Parathyroid adenoma (tissue), 2 donors: ENCODE results near the gene NARS2.

Experiments used
- H2AFZ ChIP-seq: fragments of 300-600 bp; sonication (generic); one replicate; pipeline ENCODE4 v1.7.0; 2017; ENCODE audit warnings: antibody characterized with exemption, mild to moderate bottlenecking
- H3K27ac ChIP-seq: fragments of 300-600 bp; sonication (generic); one replicate; pipeline ENCODE4 v1.7.0; 2017
- H3K27me3 ChIP-seq: fragments of 300-600 bp; sonication (generic); one replicate; pipeline ENCODE4 v1.7.0; 2017; ENCODE audit warnings: low read length; ENCODE audit not compliant: control insufficient read depth, insufficient read depth
- H3K36me3 ChIP-seq: fragments of 300-600 bp; sonication (generic); one replicate; pipeline ENCODE4 v1.7.0; 2017; ENCODE audit warnings: low read length; ENCODE audit not compliant: control insufficient read depth, insufficient read depth
- H3K4me1 ChIP-seq: fragments of 300-600 bp; sonication (generic); one replicate; pipeline ENCODE4 v1.7.0; 2017; ENCODE audit warnings: control low read depth
- H3K4me2 ChIP-seq: fragments of 300-600 bp; sonication (generic); one replicate; pipeline ENCODE4 v1.7.0; 2017; ENCODE audit warnings: low read length
- H3K4me3 ChIP-seq: fragments of 300-600 bp; sonication (generic); one replicate; pipeline ENCODE4 v1.7.0; 2017; ENCODE audit warnings: low read depth, low read length
- H3K79me2 ChIP-seq: fragments of 300-600 bp; sonication (generic); one replicate; pipeline ENCODE4 v1.7.0; 2017; ENCODE audit warnings: control low read depth
- H3K9ac ChIP-seq: fragments of 300-600 bp; sonication (generic); one replicate; pipeline ENCODE4 v1.7.0; 2017; ENCODE audit warnings: mild to moderate bottlenecking
- H3K9me3 ChIP-seq: fragments of 300-600 bp; sonication (generic); one replicate; pipeline ENCODE4 v1.7.0; 2017; ENCODE audit warnings: low read length; ENCODE audit not compliant: control insufficient read depth
- CTCF ChIP-seq: fragments of 300-600 bp; sonication (generic); IDR thresholded peaks from one replicate; pipeline ENCODE4 v1.7.0; 2017; ENCODE audit warnings: antibody characterized with exemption, mild to moderate bottlenecking
- donor health status: primary hyperparathyroidism.

NARS2 gene

GRCh38 chr11:78476066-78476465 is 98.6 kb downstream of the NARS2 start:
- Histone ChIP-seq H3K27ac (no peak overlapping the region), H3K9ac (no peak overlapping the region), H2AFZ (no peak overlapping the region), H3K9me3 (no peaks in the 10 kb centered on the region), H3K27me3 (no peaks in the 10 kb centered on the region), H3K4me2 (no peak overlapping the region), H3K36me3 (no peaks in the 10 kb centered on the region), H3K4me3 (no peak overlapping the region), H3K79me2 (no peaks in the 10 kb centered on the region), H3K4me1 (no peaks in the 10 kb centered on the region)
- TF ChIP-seq CTCF: no peak

DNA sequence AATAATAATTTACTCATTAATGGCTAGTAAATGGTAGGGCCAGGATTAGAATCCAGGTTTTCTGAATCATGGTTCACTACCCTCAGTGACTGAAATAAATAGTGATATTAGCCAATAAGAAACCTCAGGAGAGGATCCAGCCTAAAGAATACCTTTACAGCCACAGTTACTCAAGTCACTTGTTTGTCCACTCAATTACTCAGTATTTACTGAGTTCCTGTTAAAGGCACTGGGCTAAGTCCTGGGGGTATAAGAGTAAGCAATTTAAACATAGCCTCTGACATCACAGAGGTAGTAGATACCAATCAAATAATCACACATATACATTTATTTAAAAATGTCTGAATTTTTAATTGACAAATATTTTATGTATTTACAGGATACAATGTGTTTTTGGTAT is 100.2 kb downstream of the NARS2 start:
- no peak overlapping the region for H3K4me3 ChIP-seq
- no peaks in the 10 kb centered on the region for H3K36me3 ChIP-seq
- H3K27me3 ChIP-seq: no peaks in the 10 kb centered on the region
- no peaks in the 10 kb centered on the region for H3K9me3 ChIP-seq
- H3K9ac ChIP-seq: no peak overlapping the region
- no peak overlapping the region for H3K27ac ChIP-seq
- no peaks in the 10 kb centered on the region for H3K79me2 ChIP-seq
- no peaks in the 10 kb centered on the region for H3K4me1 ChIP-seq
- no peak for TF ChIP-seq CTCF
- no peak overlapping the region for H3K4me2 ChIP-seq
- H2AFZ ChIP-seq: no peak overlapping the region

GRCh38 chr11:78472905-78473304 is 101.8 kb downstream of the NARS2 start:
- TF ChIP-seq CTCF: no peak
- no peaks in the 10 kb centered on the region for H3K36me3 ChIP-seq
- no peak overlapping the region for H3K9ac ChIP-seq
- no peaks in the 10 kb centered on the region for H3K4me1 ChIP-seq
- H3K4me2 ChIP-seq: no peak overlapping the region
- no peak overlapping the region for H3K4me3 ChIP-seq
- no peaks in the 10 kb centered on the region for H3K79me2 ChIP-seq
- H3K27me3 ChIP-seq: no peaks in the 10 kb centered on the region
- no peak overlapping the region for H3K27ac ChIP-seq
- H2AFZ ChIP-seq: no peak overlapping the region
- H3K9me3 ChIP-seq: no peaks in the 10 kb centered on the region

DNA sequence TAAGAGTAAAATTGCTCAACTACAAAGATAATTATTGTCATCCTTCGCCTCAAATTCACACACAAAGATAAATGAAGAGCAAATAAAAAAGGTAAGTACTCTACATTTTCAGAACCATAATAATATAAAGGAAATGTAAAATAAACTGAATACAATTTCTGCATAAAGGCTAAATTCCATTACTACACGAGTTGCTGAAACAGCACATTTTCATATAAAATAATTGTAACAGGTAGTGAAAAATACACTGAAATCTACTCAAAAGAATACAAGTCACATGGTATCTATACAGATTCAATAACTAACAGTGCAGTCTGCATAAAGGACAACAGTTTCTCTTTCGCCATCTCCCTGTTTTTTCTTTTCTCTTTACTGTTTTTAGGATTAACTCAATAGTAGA is 102.3 kb downstream of the NARS2 start:
- H3K9ac ChIP-seq: no peak overlapping the region
- no peaks in the 10 kb centered on the region for H3K9me3 ChIP-seq
- H3K79me2 ChIP-seq: no peaks in the 10 kb centered on the region
- no peak for TF ChIP-seq CTCF
- H3K36me3 ChIP-seq: no peaks in the 10 kb centered on the region
- no peak overlapping the region for H3K4me2 ChIP-seq
- no peaks in the 10 kb centered on the region for H3K27me3 ChIP-seq
- H3K4me3 ChIP-seq: no peak overlapping the region
- no peak overlapping the region for H3K27ac ChIP-seq
- no peaks in the 10 kb centered on the region for H3K4me1 ChIP-seq
- no peak overlapping the region for H2AFZ ChIP-seq

DNA sequence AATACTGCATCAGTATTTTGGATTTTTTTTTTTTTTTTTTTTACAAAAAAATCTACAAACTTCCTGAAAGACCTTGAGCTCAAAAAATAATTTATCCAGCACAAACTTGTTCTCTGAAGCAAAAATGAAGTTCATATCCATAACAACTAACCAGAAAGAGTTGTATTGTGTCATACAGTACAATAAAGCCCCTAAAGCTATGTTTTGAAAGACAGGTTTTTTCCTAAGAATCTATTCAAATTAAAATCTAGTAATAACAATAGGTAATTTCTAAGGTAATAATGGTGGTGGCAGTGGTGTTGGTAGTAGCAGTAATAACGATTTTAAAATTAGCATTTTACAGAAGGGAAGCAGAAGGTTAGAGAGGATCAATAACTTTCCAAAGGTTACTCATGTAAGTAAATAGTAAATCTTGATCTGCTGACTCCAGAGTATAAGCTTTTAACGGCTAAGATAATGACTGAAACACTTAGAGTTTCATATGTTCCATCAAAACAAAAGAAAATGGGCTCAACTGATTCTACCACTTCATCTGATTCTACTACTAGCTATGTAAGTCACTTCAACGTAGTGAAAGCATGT is 103.7 kb downstream of the NARS2 start:
- TF ChIP-seq CTCF: no peak
- no peaks in the 10 kb centered on the region for H3K27me3 ChIP-seq

More for the DNA sequence above, 103.7 kb downstream of the NARS2 start:
- Histone ChIP-seq H3K27ac (no peak overlapping the region), H3K79me2 (no peaks in the 10 kb centered on the region), H3K9me3 (no peaks in the 10 kb centered on the region), H3K4me2 (no peak overlapping the region), H2AFZ (no peak overlapping the region), H3K4me3 (no peak overlapping the region), H3K9ac (no peak overlapping the region), H3K4me1 (no peaks in the 10 kb centered on the region), H3K36me3 (no peaks in the 10 kb centered on the region)
